Astrocyte of the spinal cord (primary cell): ENCODE data around the gene RNF182.

Source experiments
- DNase-seq: peaks from one replicate; pipeline ENCODE4 v3.0.0; 2011; ENCODE audit warnings: low read depth, low spot score
- H3K4me3 ChIP-seq: 2 replicates; pipeline ENCODE4 v1.5.1; 2011; ENCODE audit warnings: low read depth, mild to moderate bottlenecking, low read length, moderate library complexity
- in situ Hi-C: cut with HindIII; loops from 2 replicates; pipeline ENCODE4 v1.10.0; 2017; ENCODE audit warnings: low sequenced_read_pairs
- TF ChIP-seq, protein P1 (sequence below): IDR thresholded peaks from 2 replicates; pipeline ENCODE4 v1.5.1; 2012; ENCODE audit warnings: low read depth, mild to moderate bottlenecking, low read length, inconsistent platforms

RNF182 gene

DNA sequence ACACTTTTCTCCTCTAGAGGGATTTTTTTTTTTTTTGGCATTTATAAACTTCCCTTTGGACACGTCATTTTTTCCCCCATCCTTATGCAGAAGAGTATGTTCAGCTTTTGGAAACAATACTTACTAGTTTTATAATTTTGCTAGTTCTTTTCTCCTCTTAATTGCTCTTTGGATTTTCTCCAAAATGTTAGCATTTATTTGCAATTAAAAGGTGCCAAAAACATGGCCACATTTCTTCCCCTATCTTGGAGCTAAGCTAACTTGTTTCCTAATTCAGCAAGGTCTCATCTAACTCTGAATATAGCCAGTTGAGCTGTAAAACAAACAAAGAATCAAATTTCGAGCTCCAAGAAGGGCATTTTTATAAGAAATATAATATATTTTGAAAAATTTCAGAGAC, 39.2 kb upstream of the RNF182 start:
- no peak overlapping the region for H3K4me3 ChIP-seq
- in situ Hi-C loops: no loop called here
- TF ChIP-seq, protein P1, sequence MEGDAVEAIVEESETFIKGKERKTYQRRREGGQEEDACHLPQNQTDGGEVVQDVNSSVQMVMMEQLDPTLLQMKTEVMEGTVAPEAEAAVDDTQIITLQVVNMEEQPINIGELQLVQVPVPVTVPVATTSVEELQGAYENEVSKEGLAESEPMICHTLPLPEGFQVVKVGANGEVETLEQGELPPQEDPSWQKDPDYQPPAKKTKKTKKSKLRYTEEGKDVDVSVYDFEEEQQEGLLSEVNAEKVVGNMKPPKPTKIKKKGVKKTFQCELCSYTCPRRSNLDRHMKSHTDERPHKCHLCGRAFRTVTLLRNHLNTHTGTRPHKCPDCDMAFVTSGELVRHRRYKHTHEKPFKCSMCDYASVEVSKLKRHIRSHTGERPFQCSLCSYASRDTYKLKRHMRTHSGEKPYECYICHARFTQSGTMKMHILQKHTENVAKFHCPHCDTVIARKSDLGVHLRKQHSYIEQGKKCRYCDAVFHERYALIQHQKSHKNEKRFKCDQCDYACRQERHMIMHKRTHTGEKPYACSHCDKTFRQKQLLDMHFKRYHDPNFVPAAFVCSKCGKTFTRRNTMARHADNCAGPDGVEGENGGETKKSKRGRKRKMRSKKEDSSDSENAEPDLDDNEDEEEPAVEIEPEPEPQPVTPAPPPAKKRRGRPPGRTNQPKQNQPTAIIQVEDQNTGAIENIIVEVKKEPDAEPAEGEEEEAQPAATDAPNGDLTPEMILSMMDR: no peak
- no peak for DNase-seq

DNA sequence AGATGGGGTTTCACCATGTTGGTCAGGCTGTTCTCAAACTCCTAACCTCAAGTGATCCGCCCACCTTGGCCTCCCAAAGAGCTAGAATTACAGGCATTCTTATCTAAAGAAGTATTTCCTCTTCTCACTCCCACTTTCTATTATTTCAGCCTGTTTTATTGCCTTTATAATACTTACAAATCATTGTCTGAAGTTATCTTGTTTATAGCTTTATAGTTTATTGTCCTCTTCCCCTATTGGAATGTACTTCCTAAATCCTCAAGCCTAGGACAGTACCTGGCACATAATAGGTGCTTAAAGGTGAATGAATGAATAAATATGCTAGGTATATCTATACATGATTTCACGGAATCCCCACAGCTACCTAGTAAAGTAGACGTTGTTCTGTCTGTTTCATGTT, 37.8 kb upstream of the RNF182 start:
- no peak for DNase-seq
- in situ Hi-C loops: no loop called here
- TF ChIP-seq, protein P1: no peak

DNA sequence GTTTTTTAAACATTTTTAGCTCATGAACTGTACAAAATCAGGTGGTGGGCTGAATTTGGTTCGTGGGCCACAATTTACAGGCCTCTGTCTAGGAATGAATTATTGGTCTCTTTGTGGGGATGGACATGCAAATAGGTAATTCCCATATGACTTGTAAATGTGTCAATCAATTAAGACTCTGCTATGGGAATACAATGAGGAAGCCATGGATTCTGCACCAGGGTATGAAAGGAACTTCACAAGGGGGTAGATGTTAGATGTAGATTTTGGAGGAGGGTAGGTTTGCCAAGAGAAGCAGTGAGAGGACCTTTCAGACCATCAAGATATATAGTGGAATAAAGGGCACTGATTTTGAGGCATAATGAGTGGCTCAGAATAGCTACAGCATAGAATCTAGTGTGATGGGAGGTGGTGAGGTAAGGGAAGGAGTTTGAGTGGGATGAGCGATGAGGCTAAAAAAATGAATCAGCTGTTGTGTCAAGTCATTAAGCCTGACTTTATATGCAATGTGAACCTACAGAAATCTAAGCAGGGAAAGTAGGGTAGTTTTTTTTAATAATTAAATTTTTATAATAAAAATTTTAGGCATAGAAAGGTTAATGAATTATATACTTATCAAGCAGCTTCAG, 32.6 kb upstream of the RNF182 start:
- TF ChIP-seq, protein P1: no peak
- no peak for DNase-seq
- in situ Hi-C loops: no loop called here
- no peak overlapping the region for H3K4me3 ChIP-seq

More for the DNA sequence above, 37.8 kb upstream of the RNF182 start:
- no peak overlapping the region for H3K4me3 ChIP-seq

DNA sequence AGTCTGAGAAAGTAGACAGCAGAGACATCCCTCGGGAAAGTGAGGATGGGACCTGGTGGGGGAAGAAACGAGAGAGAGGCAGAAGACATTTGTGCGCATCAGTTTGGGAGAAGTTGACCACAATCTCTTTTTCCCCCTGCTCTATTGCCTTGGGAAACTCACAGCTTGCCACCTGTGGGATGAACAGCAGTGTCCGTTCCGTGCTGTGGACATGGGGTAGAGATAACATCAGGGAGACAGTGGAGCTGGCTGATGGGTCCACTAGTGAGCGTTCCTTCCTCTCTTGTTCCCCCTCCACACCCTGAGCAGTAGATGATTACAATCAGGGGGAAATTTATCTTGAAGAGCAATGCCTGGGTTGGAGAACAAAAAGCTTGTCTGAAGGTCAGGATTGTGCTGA, 21.8 kb upstream of the RNF182 start:
- H3K4me3 ChIP-seq: no peak overlapping the region
- TF ChIP-seq, protein P1: no peak
- in situ Hi-C loops: loop anchor here (25.0 kb wide), 1 partner anchor 134 kb away; no protein-coding TSS in a partner anchor
- no peak for DNase-seq

DNA sequence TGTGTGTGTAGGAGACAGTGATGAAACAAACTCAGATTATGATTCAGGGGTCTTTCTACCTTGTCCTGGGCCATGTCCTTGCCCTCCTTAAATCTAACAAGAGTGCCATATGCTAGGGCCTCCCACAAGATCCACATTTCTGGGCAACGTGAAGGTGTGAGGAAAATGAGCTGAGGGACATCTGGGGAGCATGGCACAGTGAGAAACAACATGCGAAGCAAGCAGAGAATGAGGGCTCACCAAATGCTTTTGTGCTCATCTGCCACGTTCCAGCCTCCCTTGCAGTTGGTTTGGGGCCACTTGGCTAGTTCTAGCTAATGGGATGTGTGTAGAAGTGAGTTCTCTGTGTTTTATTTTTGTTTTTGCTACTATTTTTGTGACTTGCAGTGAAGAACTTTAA, 21.4 kb upstream of the RNF182 start:
- DNase-seq: no peak
- in situ Hi-C loops: loop anchor here (25.0 kb wide), 1 partner anchor 134 kb away; no protein-coding TSS in a partner anchor
- H3K4me3 ChIP-seq: no peak overlapping the region
- TF ChIP-seq, protein P1: no peak

DNA sequence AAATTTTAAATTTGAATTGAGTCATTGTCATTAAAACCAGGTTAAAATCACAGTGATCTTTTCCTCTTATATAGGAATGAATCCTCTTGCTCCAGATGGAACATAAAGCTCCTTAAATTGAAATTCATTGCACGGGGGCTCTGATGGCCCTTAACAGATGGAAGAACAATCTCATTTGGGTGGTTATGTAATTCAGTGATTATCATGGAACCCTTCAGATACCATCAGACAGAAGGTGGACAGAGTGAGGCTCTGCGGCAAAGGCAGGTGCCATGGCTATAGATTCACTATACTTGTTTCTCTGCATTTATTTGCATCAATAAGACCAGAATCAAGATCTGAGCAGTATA, 17.8 kb upstream of the RNF182 start:
- TF ChIP-seq, protein P1: no peak
- no peak overlapping the region for H3K4me3 ChIP-seq
- in situ Hi-C loops: loop anchor here (25.0 kb wide), 1 partner anchor 130 kb away; no protein-coding TSS in a partner anchor
- DNase-seq: no peak
